Measurements from ENCODE around the gene HSPA12B. TPM values are rescaled to one million over a fixed set of nuclear protein-coding genes. Genes with fewer than 3 reads are reported as not detected.
A peak's percentile ranks its signal among the peaks of the same experiment; 100 is the strongest.

HSPA12B gene
- total RNA-seq, 1 experiment from 2014 or later = 2.7 TPM

DNA sequence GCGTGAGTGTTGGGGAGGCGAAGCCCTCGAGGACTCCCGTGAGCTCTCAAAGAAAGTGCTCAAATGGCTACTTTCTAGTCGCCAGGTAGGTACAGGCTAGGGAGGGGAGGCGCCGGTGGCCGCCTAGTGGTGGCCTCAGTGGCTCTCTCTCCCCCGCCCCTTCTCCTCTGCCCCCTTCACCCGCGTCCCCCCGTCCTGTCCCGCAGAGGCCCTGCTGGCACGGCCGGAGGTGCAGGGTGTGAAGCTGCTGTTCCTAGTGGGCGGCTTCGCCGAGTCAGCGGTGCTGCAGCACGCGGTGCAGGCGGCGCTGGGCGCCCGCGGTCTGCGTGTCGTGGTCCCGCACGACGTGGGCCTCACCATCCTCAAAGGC is 18.8 kb downstream of the HSPA12B start:
- Histone ChIP-seq H3K23ac (ENCODE audit: insufficient read length, low read depth, low read length) (no peak overlapping the region), H3T11ph (ENCODE audit: low read length) (no peak overlapping the region), H2BK12ac (ENCODE audit: insufficient read length, low read depth, low read length) (no peak overlapping the region), H3K4me1 (ENCODE audit: insufficient read depth, low read length) (peaks cover 2% of the 10 kb centered on the region; the same call in 1 of the 2 replicates), H3K79me2 (ENCODE audit: insufficient read depth, low read length) (no peaks in the 10 kb centered on the region), H2AFZ (ENCODE audit: low read length) (no peak overlapping the region), H2BK15ac (ENCODE audit: low read depth, low read length) (no peak overlapping the region), H2BK20ac (ENCODE audit: low read depth, low read length, poor library complexity, severe bottlenecking) (no peak overlapping the region), H3K9me3 (ENCODE audit: control insufficient read depth, low read depth, low read length) (no peaks in the 10 kb centered on the region), H3K4ac (ENCODE audit: low read depth, low read length) (no peak overlapping the region), H3K18ac (ENCODE audit: insufficient read length, low read depth, low read length) (no peak overlapping the region), H3K56ac (ENCODE audit: insufficient read length, low read depth, low read length) (no peak overlapping the region), H2AK5ac (ENCODE audit: insufficient read length, low read length) (no peak overlapping the region), H3K79me1 (ENCODE audit: insufficient read depth, low read depth, low read length, poor library complexity, severe bottlenecking) (no peaks in the 10 kb centered on the region), H3K23me2 (ENCODE audit: insufficient read length, low read depth, low read length, poor library complexity, severe bottlenecking) (peaks cover 19% of the 10 kb centered on the region), H4K8ac (replicated peaks; ENCODE audit: insufficient read length, low read depth, low read length) (no peak overlapping the region), H3K27me3 (ENCODE audit: insufficient read depth, low read length) (peaks cover 13% of the 10 kb centered on the region), H3K4me2 (ENCODE audit: insufficient read depth, insufficient read length, low read length) (peak overlapping the region; percentile 50), H3K27ac (ENCODE audit: insufficient read length, low read depth, low read length) (no peak overlapping the region), H2BK120ac (ENCODE audit: low read depth, low read length, poor library complexity, severe bottlenecking) (no peak overlapping the region), H3K14ac (ENCODE audit: insufficient read depth, low read length) (no peak overlapping the region), H4K20me1 (ENCODE audit: control insufficient read depth, insufficient read depth, insufficient read length) (no peaks in the 10 kb centered on the region), H4K91ac (ENCODE audit: insufficient read length, low read depth, low read length) (no peak overlapping the region), H3K9ac (ENCODE audit: extremely low read depth, insufficient read length, low read length) (no peak overlapping the region), H2BK5ac (ENCODE audit: insufficient read length, low read length) (no peak overlapping the region), H4K5ac (ENCODE audit: insufficient read length, low read depth, low read length) (no peak overlapping the region)
- Mint-ChIP-seq H3K4me1 (peaks cover 7 to 14% of the 10 kb centered on the region in 2 experiments; a peak in 3 of 4 replicates), H3K27ac (no peak overlapping the region), H3K36me3 (ENCODE audit: insufficient read depth in 1 of 3, low read depth in 3 of 3) (peaks cover 5 to 19% (median 10%) of the 10 kb centered on the region in 3 experiments; a peak in 6 of 7 replicates), H3K27me3 (ENCODE audit: low read depth) (peaks cover 52% of the 10 kb centered on the region), H3K9me3 (no peaks in the 10 kb centered on the region), H3K4me3 (peak overlapping the region in 1 of 2 experiments; percentile 66; a peak in 3 of 5 replicates)
- TF ChIP-seq, protein P1, sequence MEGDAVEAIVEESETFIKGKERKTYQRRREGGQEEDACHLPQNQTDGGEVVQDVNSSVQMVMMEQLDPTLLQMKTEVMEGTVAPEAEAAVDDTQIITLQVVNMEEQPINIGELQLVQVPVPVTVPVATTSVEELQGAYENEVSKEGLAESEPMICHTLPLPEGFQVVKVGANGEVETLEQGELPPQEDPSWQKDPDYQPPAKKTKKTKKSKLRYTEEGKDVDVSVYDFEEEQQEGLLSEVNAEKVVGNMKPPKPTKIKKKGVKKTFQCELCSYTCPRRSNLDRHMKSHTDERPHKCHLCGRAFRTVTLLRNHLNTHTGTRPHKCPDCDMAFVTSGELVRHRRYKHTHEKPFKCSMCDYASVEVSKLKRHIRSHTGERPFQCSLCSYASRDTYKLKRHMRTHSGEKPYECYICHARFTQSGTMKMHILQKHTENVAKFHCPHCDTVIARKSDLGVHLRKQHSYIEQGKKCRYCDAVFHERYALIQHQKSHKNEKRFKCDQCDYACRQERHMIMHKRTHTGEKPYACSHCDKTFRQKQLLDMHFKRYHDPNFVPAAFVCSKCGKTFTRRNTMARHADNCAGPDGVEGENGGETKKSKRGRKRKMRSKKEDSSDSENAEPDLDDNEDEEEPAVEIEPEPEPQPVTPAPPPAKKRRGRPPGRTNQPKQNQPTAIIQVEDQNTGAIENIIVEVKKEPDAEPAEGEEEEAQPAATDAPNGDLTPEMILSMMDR (conservative IDR thresholded peaks at IDR 0.05) = peak; percentile 57
- peak; percentile 56 for DNase-seq
- WGBS (ENCODE audit: extremely low coverage, insufficient read length, low lambda C conversion rate) = no CpG with 5 or more reads among the region's 31 CpGs

Data from H9 (cell line).